HEK293T (cell line): ENCODE measurements around the gene KIAA0513.

Experiments used
- BHLHE40 ChIP-seq: fragments of 450-650 bp; IDR thresholded peaks from 2 replicates; pipeline ENCODE4 v1.6.1; 2016; ENCODE audit warnings: mild to moderate bottlenecking, moderate library complexity, borderline replicate concordance
- FOXK2 ChIP-seq: fragments of 450-650 bp; IDR thresholded peaks from 2 replicates; pipeline ENCODE4 v1.6.1; 2016; ENCODE audit warnings: mild to moderate bottlenecking
- FOXM1 ChIP-seq: fragments of 450-650 bp; IDR thresholded peaks from 2 replicates; pipeline ENCODE4 v1.6.1; 2017; ENCODE audit warnings: mild to moderate bottlenecking, borderline replicate concordance
- L3MBTL2 ChIP-seq: fragments of 450-650 bp; conservative IDR thresholded peaks from 2 replicates; pipeline ENCODE4 v1.6.1; 2016; ENCODE audit warnings: mild to moderate bottlenecking
- LEF1 ChIP-seq: fragments of 450-650 bp; IDR thresholded peaks from 2 replicates; pipeline ENCODE4 v1.6.1; 2017; ENCODE audit warnings: mild to moderate bottlenecking, borderline replicate concordance
- NFRKB ChIP-seq: fragments of 450-650 bp; IDR thresholded peaks from 2 replicates; pipeline ENCODE4 v1.6.1; 2016; ENCODE audit warnings: mild to moderate bottlenecking, moderate library complexity
- PKNOX1 ChIP-seq: fragments of 450-650 bp; IDR thresholded peaks from 2 replicates; pipeline ENCODE4 v1.6.1; 2016
- SP1 ChIP-seq: fragments of 450-650 bp; IDR thresholded peaks from 2 replicates; pipeline ENCODE4 v1.6.1; 2017
- TARDBP ChIP-seq: fragments of 450-650 bp; IDR thresholded peaks from 2 replicates; pipeline ENCODE4 v1.6.1; 2016

GRCh38 chr16:85096921-85097320, 69.3 kb downstream of the KIAA0513 start:
- TF ChIP-seq SP1 (no peak), BHLHE40 (no peak), FOXM1 (no peak), LEF1 (no peak), FOXK2 (no peak), NFRKB (no peak), L3MBTL2 (no peak), PKNOX1 (no peak), TARDBP (no peak)
